Neural progenitor cell (in vitro differentiated cells): Measurements from ENCODE around the gene MITF. TPM values are rescaled to one million over a fixed set of nuclear protein-coding genes. Genes with fewer than 3 reads are reported as not detected.

Experiments
- DNase-seq: peaks from one replicate; pipeline ENCODE4 v3.0.0-alpha.2; 2016; ENCODE audit warnings: low spot score
- H2AFZ ChIP-seq: fragments of 200-600 bp; sonication (generic); replicated peaks from 2 replicates; pipeline ENCODE4 v1.6.1; 2016; ENCODE audit warnings: antibody characterized with exemption
- H3F3A ChIP-seq: fragments of 200-600 bp; sonication (generic); 2 replicates; pipeline ENCODE4 v1.6.1; 2016; ENCODE audit warnings: antibody characterized with exemption, low read depth
- H3K27ac ChIP-seq: fragments of 200-600 bp; sonication (generic); 2 replicates; pipeline ENCODE4 v1.5.1; 2016; ENCODE audit warnings: mild to moderate bottlenecking
- H3K27me3 ChIP-seq: fragments of 200-600 bp; sonication (generic); 2 replicates; pipeline ENCODE4 v1.6.1; 2016; ENCODE audit warnings: mild to moderate bottlenecking, moderate library complexity
- H3K36me3 ChIP-seq: fragments of 200-600 bp; sonication (generic); 2 replicates; pipeline ENCODE4 v1.5.1; 2016
- H3K4me1 ChIP-seq: fragments of 200-600 bp; sonication (generic); 2 replicates; pipeline ENCODE4 v1.6.1; 2016; ENCODE audit warnings: mixed run types
- H3K4me2 ChIP-seq: fragments of 200-600 bp; sonication (generic); 2 replicates; pipeline ENCODE4 v1.6.1; 2016
- H3K4me3 ChIP-seq: fragments of 200-600 bp; sonication (generic); 2 replicates; pipeline ENCODE4 v1.5.1; 2016
- H3K79me2 ChIP-seq: fragments of 200-600 bp; sonication (generic); 2 replicates; pipeline ENCODE4 v1.6.1; 2016; ENCODE audit warnings: low read depth
- H3K9ac ChIP-seq: fragments of 200-600 bp; sonication (generic); 2 replicates; pipeline ENCODE4 v1.6.1; 2016
- H3K9me3 ChIP-seq: fragments of 200-600 bp; sonication (generic); 2 replicates; pipeline ENCODE4 v1.5.1; 2016; ENCODE audit warnings: low read depth
- H4K20me1 ChIP-seq: fragments of 200-600 bp; sonication (generic); 2 replicates; pipeline ENCODE4 v1.6.1; 2016; ENCODE audit warnings: low read depth
- H3K27ac Mint-ChIP-seq: 3 replicates; pipeline ENCODE4 v1.8.0; 2021; ENCODE audit warnings: mixed read lengths
- H3K27me3 Mint-ChIP-seq: 2 replicates; pipeline ENCODE4 v1.8.0; 2022; ENCODE audit warnings: low read depth, mild to moderate bottlenecking, inconsistent platforms, moderate library complexity, mixed read lengths; ENCODE audit not compliant: insufficient read depth
- H3K36me3 Mint-ChIP-seq: 3 replicates; pipeline ENCODE4 v1.8.0; 2021; ENCODE audit warnings: mixed read lengths
- H3K4me1 Mint-ChIP-seq: 3 replicates; pipeline ENCODE4 v1.8.0; 2021; ENCODE audit warnings: mixed read lengths
- H3K4me3 Mint-ChIP-seq: 3 replicates; pipeline ENCODE4 v1.8.0; 2021; ENCODE audit warnings: mild to moderate bottlenecking, moderate library complexity, mixed read lengths
- H3K9me3 Mint-ChIP-seq: 3 replicates; pipeline ENCODE4 v1.8.0; 2020; ENCODE audit warnings: mixed read lengths
- CTCF ChIP-seq: fragments of 200-600 bp; sonication (generic); IDR thresholded peaks from 2 replicates; pipeline ENCODE4 v1.5.1; 2017; ENCODE audit warnings: antibody characterized with exemption, mild to moderate bottlenecking
- EZH2 ChIP-seq: fragments of 200-600 bp; sonication (generic); IDR thresholded peaks from 2 replicates; pipeline ENCODE4 v1.6.1; 2017; ENCODE audit warnings: antibody characterized with exemption, mild to moderate bottlenecking, moderate library complexity
- EZH2phosphoT487 ChIP-seq: fragments of 200-600 bp; sonication (generic); IDR thresholded peaks from 2 replicates; pipeline ENCODE4 v1.6.1; 2017; ENCODE audit warnings: antibody characterized with exemption
- total RNA-seq: library from RNA; depleted of rRNA; stranded (reverse); fragments of >200 nt; gene quantifications from 2 replicates; pipeline ENCODE4 v1.2.3, GENCODE V29; 2015; ENCODE audit warnings: low replicate concordance

Gene MITF
- total RNA-seq, 1 donor from 2014 or later: not detected

- Mint-ChIP-seq H3K9me3 (no peaks in the 10 kb centered on the region), H3K27ac (no peak overlapping the region), H3K4me3 (no peak overlapping the region), H3K27me3 (no peaks in the 10 kb centered on the region), H3K4me1 (peaks cover 3% of the 10 kb centered on the region), H3K36me3 (no peaks in the 10 kb centered on the region)
- no peaks in the 10 kb centered on the region for H3K9me3 ChIP-seq
- no peak for DNase-seq
- H3K36me3 ChIP-seq: no peaks in the 10 kb centered on the region
- no peaks in the 10 kb centered on the region for H3F3A ChIP-seq
- H3K4me3 ChIP-seq: no peak overlapping the region
- H4K20me1 ChIP-seq: no peaks in the 10 kb centered on the region
- H3K4me1 ChIP-seq: no peaks in the 10 kb centered on the region
- no peak overlapping the region for H3K9ac ChIP-seq
- no peak overlapping the region for H3K27ac ChIP-seq
- TF ChIP-seq CTCF (no peak), EZH2phosphoT487 (no peak), EZH2 (no peak)
- H3K27me3 ChIP-seq: no peaks in the 10 kb centered on the region
- H3K4me2 ChIP-seq: no peak overlapping the region
- no peak overlapping the region for H2AFZ ChIP-seq
- no peaks in the 10 kb centered on the region for H3K79me2 ChIP-seq
Measured at GRCh38 chr3:69963643-69964042, 224.4 kb downstream of the MITF start.

GRCh38 chr3:69967156-69967555 is 227.9 kb downstream of the MITF start:
- H3K9ac ChIP-seq: no peak overlapping the region

GRCh38 chr3:69970827-69971226 is 231.6 kb downstream of the MITF start:
- H3K79me2 ChIP-seq: no peaks in the 10 kb centered on the region
- H3K9me3 Mint-ChIP-seq: no peaks in the 10 kb centered on the region
- H2AFZ ChIP-seq: no peak overlapping the region
- H3K27me3 Mint-ChIP-seq: peaks cover 3% of the 10 kb centered on the region
- H3K27me3 ChIP-seq: no peaks in the 10 kb centered on the region
- H3K9ac ChIP-seq: no peak overlapping the region
- no peaks in the 10 kb centered on the region for H3F3A ChIP-seq
- no peaks in the 10 kb centered on the region for H3K36me3 ChIP-seq
- TF ChIP-seq CTCF: no peak
- no peak for TF ChIP-seq EZH2
- no peak for TF ChIP-seq EZH2phosphoT487
- no peaks in the 10 kb centered on the region for H3K4me1 Mint-ChIP-seq
- no peak overlapping the region for H3K4me3 Mint-ChIP-seq
- H3K27ac Mint-ChIP-seq: no peak overlapping the region
- no peak for DNase-seq
- no peak overlapping the region for H3K4me2 ChIP-seq
- H4K20me1 ChIP-seq: no peaks in the 10 kb centered on the region
- H3K4me1 ChIP-seq: peaks cover 3% of the 10 kb centered on the region
- H3K4me3 ChIP-seq: no peak overlapping the region
- no peaks in the 10 kb centered on the region for H3K36me3 Mint-ChIP-seq
- H3K9me3 ChIP-seq: no peaks in the 10 kb centered on the region
- H3K27ac ChIP-seq: no peak overlapping the region

More at GRCh38 chr3:69967156-69967555, 227.9 kb downstream of the MITF start:
- Histone ChIP-seq H2AFZ (no peak overlapping the region), H3K27me3 (no peaks in the 10 kb centered on the region), H4K20me1 (no peaks in the 10 kb centered on the region), H3K9me3 (no peaks in the 10 kb centered on the region), H3K79me2 (no peaks in the 10 kb centered on the region), H3K4me3 (no peak overlapping the region), H3K4me1 (no peaks in the 10 kb centered on the region), H3F3A (no peaks in the 10 kb centered on the region), H3K4me2 (no peak overlapping the region), H3K27ac (no peak overlapping the region), H3K36me3 (no peaks in the 10 kb centered on the region)
- no peaks in the 10 kb centered on the region for H3K4me1 Mint-ChIP-seq
- H3K4me3 Mint-ChIP-seq: no peak overlapping the region
- no peak for DNase-seq
- H3K27me3 Mint-ChIP-seq: no peaks in the 10 kb centered on the region
- H3K9me3 Mint-ChIP-seq: no peaks in the 10 kb centered on the region
- H3K27ac Mint-ChIP-seq: no peak overlapping the region
- TF ChIP-seq EZH2 (no peak), EZH2phosphoT487 (no peak), CTCF (no peak)
- no peaks in the 10 kb centered on the region for H3K36me3 Mint-ChIP-seq
